Measurements from ENCODE around the gene KLHL21. TPM values are rescaled to one million over a fixed set of nuclear protein-coding genes. Genes with fewer than 3 reads are reported as not detected.

Gene KLHL21
- total RNA-seq, 1 experiment from 2014 or later: 27.5 TPM

GRCh38 chr1:6545276-6546112 is 57.2 kb downstream of the KLHL21 start:
- Histone ChIP-seq H3K4me1 (ENCODE audit: control insufficient read depth in 1 of 2, insufficient read depth in 2 of 2, low read length in 2 of 2) (no peaks in the 10 kb centered on the region), H3K9me2 (ENCODE audit: insufficient read depth) (no peaks in the 10 kb centered on the region), H2AFZ (ENCODE audit: low read depth, low read length, poor library complexity, severe bottlenecking) (no peak overlapping the region), H3K79me2 (ENCODE audit: insufficient read depth, low read length) (peaks cover 46% of the 10 kb centered on the region), H4K20me1 (ENCODE audit: insufficient read depth) (peaks cover 12% of the 10 kb centered on the region; the same call in 1 of the 2 replicates), H3K4me2 (ENCODE audit: low read length) (no peak overlapping the region), H3K27me3 (ENCODE audit: insufficient read depth, low read length) (no peaks in the 10 kb centered on the region), H3K4me3 (replicated peaks in 1 of 2; ENCODE audit: low read depth in 1 of 2, low read length in 2 of 2) (no peak overlapping the region), H3K9me3 (ENCODE audit: control insufficient read depth in 1 of 2, insufficient read depth in 1 of 2, low read depth in 1 of 2, low read length in 2 of 2) (no peaks in the 10 kb centered on the region), H3K36me3 (ENCODE audit: control insufficient read depth in 1 of 2, insufficient read depth in 2 of 2, low read length in 2 of 2) (peaks cover 45 to 59% of the 10 kb centered on the region in 2 experiments), H3K9ac (ENCODE audit: low read length) (no peak overlapping the region), H3K27ac (ENCODE audit: low read depth, low read length) (no peak overlapping the region)
- POLR2A ChIA-PET: no interaction called here
- RAD21 ChIA-PET (ENCODE audit: low non-redundant PET in 1 of 2, low total read pairs in 2 of 2, uncharacterized antibody in 2 of 2, unreplicated experiment in 2 of 2): no interaction called here
- no peak for DNase-seq (ENCODE audit: low read depth, low spot score)
- no TSS peak for BruUV-seq (replicated peaks)
- CTCF ChIA-PET: no interaction called here
- no peak for TF ChIP-seq SP1 (IDR thresholded peaks at IDR 0.05; ENCODE audit: low read depth)
- no peak for TF ChIP-seq EGR1 (IDR thresholded peaks at IDR 0.05; ENCODE audit: low read depth)
- no peak for TF ChIP-seq ZFX (IDR thresholded peaks at IDR 0.05)
- TF ChIP-seq JUND (IDR thresholded peaks at IDR 0.05): no peak
- no peak for TF ChIP-seq MAX (IDR thresholded peaks at IDR 0.05)
- no peak for TF ChIP-seq ATF3 (IDR thresholded peaks at IDR 0.05)
- no peak for TF ChIP-seq CEBPB (IDR thresholded peaks at IDR 0.05; ENCODE audit: low read depth)
- no peak for TF ChIP-seq EZH2phosphoT487 (IDR thresholded peaks at IDR 0.05; ENCODE audit: borderline replicate concordance)
- TF ChIP-seq RAD21 (IDR thresholded peaks at IDR 0.05; ENCODE audit: low read depth): no peak
- no peak for TF ChIP-seq CTCF (IDR thresholded peaks at IDR 0.05 in 2 of 3, conservative IDR thresholded peaks at IDR 0.05 in 1 of 3; ENCODE audit: borderline replicate concordance in 1 of 3, insufficient read depth in 1 of 3, low read depth in 2 of 3, low read length in 2 of 3)
- ATAC-seq: no peak
- intact Hi-C loops (cut with micrococcal nuclease): no loop called here
